GM10847 (cell line): ENCODE results near the gene TESK1.

Experiments
- POLR2A ChIP-seq: IDR thresholded peaks from 2 replicates; pipeline ENCODE4 v1.6.1; 2011; ENCODE audit not compliant: insufficient read length; ENCODE audit errors: extremely low read depth

Gene TESK1

DNA sequence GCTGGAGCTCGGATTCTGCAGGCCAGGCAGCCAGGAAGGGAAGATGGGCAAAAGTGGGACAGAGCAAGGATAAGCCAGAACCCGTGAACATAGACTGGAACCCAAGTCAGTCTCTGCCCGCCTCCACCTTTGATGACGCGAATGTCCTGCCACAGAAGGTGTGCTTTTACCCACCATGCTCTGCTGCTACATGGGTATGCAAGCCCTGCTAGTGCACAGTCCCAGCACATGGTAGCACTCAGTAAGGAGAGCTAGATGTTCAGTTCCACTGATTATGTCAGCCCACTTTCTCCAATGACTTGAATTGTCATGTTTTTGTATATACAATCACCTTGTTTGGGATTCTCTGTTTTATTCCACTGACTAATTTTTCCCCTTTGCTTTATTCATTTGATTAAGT, 24.5 kb downstream of the TESK1 start:
- no peak for TF ChIP-seq POLR2A

DNA sequence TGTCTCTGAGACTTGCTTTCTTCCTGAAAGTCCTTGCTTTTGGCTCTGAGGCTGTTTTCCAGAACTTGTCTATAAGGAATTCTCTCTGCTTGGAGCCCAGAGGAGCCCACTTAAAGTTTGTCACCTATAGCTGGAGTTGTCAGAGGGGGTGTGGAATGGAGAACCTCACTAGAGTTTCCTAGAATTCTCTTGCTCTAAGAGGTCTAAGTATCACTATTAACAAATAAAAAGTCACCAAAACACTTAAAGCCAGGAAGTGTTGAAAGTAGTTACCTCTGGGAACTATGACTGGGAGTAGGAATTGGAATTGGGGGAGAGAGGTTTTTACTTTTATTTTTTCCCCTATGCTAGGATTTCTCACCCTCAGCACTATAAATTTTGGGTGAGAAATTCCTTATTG, 30.7 kb downstream of the TESK1 start:
- TF ChIP-seq POLR2A = no peak

DNA sequence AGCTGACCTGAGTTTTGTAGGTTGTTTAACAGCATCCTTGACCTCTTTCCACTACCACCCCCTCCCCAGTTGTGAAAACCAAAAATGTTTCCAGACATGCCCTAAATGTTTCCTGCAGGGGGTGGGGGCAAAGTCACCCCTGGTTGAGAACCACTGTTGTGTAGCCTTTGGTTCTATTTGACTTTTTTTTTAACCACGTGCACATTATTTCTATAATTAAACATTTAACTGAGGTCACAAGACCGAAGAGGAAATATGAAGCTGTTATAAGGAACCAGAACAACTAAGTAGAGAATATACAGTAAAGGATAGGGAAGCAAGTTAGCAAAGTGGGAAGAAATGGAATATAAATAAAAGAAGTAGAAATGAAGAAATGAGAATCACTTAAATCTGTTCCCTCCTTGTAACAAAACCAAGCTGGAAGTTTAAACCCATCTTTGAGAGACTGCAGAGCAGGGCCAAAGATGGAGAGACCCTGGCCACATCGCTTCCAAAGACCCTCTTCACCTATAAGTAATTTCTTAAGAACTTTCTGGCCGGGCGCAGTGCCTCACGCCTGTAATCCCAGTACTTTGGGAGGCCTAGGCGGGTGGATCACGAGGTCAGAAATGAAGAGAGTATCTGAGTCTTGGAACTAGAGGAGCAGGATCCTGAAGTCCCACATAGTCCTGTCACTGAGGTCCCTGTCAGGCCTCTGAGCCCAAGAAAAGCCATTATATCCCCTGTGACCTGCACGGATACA, 31.2 kb downstream of the TESK1 start:
- no peak for TF ChIP-seq POLR2A

DNA sequence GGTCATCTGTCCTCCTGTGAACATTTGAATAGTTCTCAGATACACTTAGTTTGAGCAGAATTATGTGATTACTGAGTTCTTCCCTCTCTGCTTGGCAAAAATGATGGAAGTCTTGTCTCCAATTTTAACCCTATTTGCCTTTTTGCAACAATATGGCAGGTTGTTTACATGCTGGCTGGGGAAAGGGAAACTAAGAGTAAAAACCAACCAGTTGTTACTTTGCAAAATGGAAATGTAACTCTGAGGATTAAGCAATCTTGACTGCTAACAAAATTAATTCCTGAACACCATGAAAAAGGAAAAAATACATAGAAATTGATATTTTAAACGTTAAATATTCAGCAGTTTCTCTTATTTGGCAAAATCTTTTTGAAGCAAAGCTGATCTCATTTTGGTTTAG, 34.6 kb downstream of the TESK1 start:
- no peak for TF ChIP-seq POLR2A

DNA sequence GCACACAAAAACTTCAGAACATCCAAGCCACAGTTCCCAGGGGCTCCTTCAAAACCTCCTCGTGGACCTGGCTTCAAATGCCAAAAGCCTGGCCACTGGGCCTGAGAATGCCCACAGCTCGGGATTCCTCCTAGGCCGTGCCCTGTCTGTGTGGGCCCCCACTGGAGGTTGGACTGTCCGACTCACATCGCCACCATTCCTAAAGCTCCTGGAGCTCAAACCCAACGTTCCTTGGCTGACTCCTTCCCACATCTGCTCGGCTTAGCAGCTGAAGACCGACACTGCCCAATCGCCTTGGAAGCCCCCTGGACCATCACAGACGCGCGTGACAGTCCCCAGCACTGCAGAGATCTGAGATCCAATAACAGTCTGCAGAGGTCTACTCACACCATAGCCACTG, 38.0 kb downstream of the TESK1 start:
- no peak for TF ChIP-seq POLR2A

DNA sequence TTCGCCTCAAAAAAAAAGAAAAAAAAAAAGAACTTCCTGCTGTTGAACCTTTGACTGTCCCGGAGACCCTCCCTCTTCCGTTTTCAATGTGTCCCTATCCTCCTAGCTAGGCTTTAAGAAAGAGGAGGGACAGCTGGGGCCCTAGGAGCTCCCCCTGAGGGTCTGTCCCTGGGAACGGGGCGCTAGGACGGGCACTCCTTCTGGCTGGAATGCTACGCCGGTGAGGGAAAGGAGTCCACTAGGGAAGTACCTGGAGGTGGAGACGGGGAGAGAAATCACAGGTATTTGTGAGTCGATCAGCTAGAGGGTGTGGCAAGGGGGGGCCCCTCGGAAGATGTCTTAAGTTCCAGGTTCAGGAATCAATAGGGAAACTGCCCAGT, 41.1 kb downstream of the TESK1 start:
- TF ChIP-seq POLR2A = no peak

DNA sequence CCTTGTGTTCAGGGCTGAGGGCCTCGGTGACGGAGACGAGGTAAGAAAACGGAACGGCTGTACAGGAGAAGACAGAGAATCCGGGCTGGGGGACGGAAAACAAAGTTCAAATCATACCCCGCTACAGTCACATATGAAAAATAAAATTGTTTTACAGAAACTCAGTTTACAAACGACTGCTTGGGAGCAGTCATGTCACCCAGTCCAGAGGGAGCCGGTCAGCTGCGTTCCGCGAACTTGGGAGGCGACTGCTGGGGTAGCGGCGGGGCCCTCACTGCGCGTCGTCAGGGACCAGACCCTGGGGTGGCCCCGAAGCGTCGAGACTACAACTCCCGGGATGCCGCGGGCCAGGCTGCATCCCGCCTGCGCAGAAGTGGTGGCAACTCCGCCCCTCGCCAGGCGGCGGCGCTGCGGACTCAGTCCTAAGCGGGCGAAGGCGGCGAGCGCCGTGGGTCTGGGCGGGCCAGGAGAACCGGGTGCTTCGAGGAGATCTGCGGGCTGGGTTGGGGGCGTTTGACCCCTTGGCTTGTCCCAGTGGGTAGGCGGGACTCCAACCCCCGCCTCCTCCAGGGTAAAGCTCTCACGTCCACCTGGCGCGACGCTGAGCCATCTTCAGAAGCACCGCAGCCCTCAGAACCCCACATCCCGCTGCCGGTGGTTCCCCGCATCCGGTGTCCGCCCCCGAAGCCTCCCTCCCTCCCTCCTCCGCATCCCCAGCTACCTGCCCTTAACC, 41.6 kb downstream of the TESK1 start:
- TF ChIP-seq POLR2A = peak; percentile 71

DNA sequence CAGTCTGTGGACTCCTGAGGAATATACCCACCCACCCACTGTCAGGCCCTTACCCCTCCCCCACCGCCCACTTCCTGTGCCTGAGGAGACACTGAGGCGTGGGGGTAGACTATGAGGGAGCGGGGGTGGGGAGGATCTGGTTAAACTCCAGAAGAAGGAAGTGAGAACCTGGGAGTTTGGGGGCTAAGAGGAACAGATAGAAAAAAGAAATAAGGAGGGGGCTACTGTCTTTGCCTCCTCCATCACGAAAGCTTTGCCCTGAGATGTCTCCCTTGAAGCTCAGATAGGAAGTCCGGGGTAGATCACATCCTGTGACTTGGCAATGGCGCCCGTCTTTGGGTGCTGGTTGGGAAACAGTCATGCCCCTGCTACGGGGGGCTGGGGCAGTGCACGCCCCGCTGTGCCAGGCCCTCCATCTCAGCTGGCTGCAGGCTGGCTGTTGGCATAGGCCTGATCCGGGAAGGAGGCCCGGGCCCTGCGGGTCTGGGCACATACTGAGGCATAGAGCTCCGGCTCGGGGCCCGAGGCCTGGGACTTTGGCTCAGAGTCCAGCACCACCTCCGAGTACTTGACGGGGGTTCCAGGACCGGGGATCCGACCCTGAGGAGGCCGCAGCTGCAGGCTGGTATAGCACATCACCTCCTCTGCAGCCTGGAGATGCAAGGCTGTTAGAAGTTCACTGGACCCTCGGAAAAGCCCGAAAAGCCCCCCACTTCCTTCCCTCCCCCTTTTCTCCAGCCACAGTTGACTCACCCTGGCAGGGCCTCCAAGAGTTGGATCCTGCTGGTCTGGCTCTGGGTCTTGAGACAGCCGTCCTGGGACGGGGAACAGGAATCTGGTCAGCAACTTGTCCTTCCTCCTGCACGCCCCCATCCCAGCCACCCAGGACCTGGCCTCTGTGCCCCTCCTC, 44.6 kb downstream of the TESK1 start:
- no peak for TF ChIP-seq POLR2A

DNA sequence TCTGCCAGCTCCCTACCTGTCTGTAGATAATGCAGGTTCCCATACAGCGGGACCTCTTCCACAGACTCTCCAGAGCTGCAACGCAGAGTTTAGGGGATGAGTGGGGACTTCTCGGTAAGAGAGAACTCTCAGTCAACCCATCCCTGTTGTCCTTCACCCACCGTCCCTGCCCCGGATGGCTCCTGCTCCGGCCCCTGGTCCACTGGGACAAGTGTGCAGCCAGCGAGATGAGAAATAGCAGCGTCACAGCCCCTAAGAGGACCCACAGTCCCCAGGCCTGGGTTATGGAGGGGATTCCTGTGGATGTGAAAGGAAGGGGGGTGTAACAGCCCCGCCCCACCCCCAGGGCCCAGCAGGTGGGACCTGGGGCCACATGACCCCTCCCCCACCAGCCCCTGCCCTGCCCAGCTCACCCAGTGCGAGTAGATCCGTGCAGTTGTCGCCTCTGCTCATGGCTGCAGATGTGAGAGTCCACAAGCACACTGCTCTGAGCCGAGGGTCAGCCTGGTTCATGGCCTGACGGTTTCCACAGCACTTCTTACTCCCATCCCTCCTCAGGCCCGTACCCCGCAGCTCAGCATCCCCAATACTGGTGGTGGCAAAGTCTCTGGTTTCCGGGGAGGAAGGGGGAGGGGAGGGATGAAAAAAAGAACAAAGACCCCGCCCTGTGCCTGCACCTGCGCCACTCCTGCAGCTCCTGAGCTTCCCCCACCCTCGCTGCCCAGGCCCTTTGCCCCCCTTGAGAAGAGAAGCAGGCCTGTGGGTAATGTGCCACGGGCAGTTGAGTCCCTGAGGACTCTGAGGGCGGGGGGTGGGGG, 45.5 kb downstream of the TESK1 start, which contains the start of gene SIT1:
SIT1 (minus strand) TSS at position 591 of the 818 bp plus-strand sequence; CDS start at position 513, 78 bp downstream.
- peak; percentile 40 for TF ChIP-seq POLR2A

DNA sequence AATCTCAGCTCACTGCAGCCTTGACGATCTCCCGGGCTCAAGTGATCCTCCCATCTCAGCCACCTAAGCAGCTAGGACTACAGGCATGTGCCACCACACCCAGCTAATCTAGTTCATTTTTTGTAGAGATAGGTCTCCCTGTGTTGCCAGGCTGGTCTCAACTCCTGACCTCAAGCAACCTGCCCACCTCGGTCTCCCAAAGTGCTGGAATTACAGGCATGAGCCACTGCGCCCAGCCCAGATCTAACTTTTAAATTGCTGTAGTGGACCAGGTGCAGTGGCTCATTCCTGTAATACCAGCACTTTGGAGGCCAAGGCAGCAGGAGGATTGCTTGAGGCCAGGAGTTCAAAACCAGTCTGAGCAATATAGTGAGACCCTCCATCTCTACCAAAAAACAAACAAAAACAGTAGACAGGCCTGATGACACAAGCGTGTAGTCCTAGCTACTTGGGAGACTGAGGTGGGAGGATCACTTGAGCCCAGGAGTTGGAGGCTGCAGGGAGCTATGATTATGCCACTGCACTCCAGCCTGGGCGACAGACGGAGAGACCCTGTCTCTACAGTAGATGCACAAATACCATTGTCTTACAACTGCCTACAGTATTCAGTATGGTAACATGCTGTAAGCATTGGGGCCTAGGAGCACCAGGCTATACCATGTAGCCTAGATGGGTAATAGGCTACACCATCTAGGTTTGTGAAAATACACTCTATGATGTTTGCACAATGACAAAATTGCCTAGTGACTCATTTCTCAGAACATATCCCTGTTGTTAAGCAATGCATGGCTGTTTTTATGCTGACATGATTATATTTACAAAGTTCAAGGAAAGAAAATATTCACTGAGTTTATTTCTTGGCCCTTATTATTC, 47.1 kb downstream of the TESK1 start:
- TF ChIP-seq POLR2A = no peak

DNA sequence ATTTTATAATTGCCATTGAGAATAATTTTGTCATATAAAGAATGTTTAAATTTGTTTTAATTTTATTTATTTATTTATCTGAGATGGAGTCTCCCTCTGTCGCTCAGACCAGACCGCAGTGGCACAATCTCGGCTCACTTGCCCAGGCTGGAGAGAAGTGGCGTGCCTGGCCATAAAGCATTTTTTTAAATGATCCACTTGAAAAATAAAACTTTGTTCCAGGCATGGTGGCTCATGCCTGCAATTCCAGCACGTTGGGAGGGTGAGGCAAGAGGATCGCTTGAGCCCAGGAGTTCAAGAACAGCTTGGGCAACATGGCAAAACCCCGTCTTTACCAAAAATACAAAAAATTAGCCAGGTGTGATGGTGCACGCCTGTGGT, 47.8 kb downstream of the TESK1 start:
- TF ChIP-seq POLR2A = no peak

DNA sequence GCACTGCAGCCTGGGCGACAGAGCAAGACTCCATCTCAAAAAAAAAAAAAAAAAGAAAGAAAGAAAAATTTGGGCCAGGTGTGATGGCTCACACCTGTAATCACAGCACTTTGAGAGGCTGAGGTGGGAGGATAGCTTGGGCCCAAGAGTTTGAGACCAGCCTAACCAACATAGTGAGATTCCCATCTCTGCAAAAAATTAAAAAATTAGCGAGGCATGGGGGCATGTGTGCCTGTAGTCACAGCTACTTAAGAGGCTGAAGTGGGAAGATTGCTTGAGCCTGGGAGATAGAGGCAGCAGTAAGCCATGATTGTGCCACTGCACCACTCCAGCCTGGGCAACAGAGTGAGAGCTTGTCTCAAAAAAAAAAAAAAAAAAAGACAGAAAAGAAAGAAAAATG, 48.5 kb downstream of the TESK1 start:
- TF ChIP-seq POLR2A = no peak

DNA sequence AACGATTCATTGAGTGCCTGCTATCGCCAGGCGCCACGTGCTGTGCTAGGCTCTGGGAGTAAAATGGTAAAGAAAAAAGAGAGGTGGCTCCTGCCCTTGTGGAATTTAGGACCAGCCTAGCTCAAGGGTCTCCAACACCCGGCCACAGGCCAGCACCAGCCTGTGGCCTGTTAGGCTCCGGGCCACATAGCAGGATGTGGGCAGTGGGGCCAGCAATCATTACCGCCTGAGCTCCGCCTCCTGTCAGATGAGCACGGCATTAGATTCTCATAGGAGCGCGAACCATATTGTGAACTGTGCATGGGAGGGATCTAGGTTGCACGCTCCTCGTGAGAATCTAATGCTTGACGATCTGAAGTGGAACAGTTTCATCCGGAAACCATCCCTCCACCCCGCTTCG, 51.3 kb downstream of the TESK1 start:
- TF ChIP-seq POLR2A = no peak
